Activated T-cell treated with anti-CD3 and anti-CD28 coated beads for 1 hour (primary cell): ENCODE measurements around the gene CHKB.
"Not testable (repeated sequence)": the region's sequence is repeated elsewhere in the genome, so short reads cannot be mapped to it uniquely, and the experiment has no call there.

Experiments
- DNase-seq: peaks from one replicate; pipeline ENCODE4 v3.0.0-alpha.2; 2020; ENCODE audit warnings: low read depth

The CHKB gene

DNA sequence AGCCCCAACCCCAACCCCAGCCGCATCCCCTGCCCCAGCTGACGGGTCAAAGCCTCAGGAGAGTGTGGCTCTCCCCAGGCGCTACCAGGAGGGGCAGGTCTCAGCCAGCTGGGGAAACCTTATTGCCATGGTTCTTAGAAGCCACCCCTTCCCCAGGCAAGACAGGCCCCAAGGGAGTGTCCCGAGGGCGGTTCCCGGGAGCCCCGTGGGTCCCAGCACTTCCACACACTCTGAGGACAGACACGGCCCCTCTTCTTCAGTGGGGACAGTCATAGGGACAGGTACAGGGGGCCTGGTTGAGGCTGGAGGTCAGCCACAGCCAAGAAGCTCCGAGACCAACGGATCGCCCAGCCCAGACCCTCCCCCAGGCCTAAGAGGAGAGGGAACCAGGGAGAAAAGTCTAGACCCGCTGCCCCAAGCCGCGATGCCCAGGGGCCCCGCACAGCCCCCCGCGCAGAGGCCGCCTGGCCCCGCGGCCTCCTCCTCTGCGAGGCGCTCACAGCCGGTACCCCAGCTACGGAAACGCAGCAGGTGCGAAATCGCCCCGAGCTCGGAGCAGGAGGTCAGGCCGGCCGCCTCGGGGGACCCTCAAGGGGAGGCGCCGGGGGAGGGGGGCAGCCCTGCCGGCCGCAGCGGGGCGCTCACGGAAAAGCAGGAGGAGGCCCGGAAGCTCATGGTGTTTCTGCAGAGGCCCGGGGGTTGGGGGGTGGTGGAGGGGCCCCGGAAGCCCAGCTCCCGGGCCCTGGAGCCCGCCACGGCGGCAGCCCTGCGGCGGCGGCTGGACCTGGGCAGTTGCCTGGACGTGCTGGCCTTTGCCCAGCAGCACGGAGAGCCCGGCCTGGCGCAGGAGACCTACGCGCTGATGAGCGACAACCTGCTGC lies 34.4 kb downstream of the CHKB start:
- peak; percentile 52 for DNase-seq

DNA sequence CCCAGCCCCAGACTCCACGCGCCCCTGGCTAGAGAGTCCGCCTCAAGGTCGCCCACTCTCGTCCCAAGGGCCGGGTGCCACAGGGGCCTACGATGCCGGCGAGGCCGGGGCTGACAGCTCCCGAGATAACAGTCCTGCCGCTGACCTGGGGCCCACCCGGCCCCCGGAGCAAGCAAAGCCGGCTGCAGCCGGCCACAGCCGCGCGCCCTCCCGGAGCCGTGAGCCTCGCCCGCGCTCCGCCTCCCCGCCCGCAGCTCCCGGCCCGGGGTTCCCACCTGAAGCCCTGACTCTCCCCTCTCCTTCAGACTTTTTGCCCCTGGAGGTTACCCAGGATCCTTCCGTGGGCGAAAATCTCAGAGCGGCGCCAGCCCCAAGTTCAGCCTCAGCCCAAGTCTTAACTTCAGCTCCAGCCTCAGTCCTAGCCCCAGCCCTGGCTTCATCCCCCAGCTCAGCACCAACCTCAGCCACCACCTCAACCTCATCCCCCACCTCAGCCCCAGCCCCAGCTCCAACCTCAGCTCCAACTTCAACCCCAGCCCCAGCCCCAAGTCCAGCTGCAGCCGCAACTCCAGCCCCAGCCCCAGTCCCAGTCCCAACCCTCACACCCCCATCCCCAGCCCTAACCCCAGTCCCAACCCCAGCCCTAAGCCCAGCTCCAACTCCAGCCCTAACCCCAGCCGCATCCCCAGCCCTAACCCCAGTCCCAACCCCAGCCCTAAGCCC lies 35.2 kb downstream of the CHKB start:
- DNase-seq: no peak

DNA sequence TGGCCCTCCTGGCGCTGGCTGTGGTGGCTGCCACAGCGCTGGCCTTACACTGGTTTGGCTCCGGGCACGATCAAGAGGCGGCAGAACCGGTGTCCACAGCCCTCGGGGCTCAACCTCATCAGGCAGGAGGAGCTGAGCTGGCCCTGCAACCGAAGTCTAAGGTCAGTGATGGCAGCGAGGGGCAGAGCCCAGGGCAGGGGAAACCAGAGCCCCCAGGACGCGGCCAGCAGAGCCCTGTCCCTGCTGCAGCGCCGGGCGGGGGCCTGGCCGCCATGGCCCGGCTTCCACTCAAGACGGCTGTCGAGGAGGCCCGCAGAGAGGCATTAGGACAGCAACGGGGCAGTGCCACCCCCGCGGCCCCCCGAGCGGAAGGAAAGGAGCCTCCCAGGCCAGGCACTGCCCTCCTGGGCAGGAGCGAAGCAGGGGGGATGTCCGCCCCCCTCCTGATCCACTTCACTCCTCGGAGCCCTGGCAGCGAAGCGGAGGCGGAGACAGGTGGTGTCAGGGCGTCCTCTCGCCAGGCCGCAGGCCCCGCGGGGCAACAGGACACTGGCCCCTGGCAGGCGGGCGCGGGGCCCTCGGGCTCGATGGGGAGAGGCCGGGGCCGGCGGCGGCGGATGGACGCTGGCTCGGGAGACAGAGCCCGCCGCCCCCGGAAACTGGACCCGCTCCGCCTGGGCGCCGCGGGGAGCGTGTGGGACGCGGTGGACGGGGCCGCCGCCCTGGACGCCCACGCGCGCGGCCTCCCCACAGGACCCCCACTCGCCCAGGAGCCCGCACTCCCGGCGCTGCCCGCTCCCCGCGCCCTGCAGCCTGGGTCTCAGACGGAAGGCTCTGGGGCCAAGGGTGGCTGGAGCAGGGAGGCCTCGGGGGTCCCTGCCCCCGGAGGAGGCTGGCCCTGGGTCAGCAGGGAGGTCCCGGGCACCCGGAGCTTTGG lies 36.1 kb downstream of the CHKB start:
- no peak for DNase-seq

DNA sequence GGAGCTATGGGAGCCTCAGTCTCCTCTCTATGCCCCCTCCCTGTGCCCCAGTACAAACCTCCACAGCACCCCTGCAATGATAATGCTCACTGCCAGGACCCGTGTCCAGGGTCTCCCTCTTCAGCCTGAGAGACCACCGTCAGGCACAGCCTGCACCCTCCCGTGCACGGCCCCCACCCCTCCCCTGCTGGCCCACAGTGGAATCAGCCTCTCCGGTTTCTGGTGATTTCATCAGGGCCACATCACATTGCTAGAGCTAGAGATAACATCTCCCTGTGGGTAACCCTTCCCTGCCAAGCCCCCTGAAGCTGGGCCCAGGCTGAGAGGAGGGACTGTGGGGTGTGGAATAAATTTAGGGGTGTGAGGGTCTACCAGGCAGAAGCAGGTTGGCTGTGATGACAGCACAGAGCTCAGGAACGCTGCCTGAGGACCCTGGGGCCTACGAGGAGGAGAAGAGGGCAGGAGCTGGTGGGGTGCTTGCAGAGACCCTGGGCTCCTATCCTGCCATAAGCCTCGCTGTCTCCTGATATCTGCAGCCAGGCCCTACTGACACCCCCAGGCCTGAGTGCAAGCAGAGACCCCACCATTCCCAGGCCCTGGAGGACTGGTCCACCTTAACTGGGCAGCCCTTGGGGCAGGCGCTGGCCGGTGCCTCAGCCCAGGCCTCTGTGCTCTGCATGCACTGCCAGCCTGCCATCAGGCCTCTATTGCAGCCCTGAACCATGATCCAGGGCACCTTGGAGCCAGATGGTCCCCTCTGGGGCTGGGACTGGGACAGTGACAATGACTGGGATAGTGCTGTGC lies 36.9 kb downstream of the CHKB start, which contains the start of gene KLHDC7B:
KLHDC7B (plus strand) TSS at position 378 of the 804 bp plus-strand sequence; CDS start at position 723, 345 bp downstream.
- DNase-seq: no peak

DNA sequence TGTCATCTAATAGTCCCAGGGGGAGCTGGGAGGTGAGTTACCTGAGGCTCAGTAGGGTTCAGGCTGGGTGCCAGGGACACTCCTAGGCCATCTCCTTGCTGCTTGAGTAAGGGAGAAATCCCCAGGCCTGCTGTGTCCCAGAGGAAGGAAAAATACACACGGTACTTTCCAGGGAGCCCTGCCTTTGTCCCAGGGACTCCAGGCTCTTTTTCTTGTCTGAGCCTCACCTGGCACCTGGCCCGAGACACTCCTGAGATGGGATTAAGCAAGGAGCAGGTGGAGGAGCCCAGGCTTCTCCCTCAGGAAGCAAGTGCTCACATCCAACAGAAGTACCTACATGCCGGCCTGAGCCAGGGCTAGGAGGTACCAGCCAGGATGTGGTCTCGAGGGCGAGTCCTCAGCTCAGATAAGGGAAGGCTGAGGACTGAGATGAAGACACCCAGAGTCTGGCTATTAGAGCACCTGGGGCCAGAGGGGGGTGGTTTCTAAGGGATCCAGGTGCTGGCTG lies 37.8 kb downstream of the CHKB start:
- no peak for DNase-seq

DNA sequence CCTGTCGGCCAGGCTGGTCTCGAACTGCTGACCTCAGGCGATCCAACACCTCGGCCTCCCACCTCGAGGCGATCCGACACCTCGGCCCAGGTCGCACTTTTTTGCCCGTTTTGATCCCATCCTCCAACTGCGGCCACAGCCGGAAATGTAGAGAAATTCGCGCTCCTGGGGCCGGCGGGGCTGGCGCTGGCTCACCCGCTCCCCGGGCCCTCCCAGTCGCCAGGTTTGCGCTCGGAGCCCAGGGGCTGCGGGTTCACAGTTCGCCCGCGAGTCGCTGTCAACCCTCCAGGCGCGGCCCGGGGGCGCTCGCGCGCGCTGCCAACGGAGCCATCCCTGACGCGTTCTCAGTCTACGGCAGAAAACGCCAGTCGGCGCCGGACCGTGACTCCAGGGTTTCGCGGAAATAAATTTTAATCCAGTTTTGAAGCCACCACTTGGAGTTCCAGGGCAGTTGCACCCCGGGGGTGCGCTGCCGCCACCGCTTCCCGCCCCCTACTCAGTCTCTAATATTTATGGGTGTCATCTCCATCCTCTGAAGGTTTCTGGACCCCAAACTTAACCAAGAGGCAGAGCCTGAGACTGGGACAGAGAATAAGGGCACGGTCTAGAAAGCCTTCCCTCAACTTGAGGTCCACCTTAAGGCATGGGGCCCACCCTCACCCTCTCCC lies 38.4 kb downstream of the CHKB start:
- peak; percentile 78 for DNase-seq

DNA sequence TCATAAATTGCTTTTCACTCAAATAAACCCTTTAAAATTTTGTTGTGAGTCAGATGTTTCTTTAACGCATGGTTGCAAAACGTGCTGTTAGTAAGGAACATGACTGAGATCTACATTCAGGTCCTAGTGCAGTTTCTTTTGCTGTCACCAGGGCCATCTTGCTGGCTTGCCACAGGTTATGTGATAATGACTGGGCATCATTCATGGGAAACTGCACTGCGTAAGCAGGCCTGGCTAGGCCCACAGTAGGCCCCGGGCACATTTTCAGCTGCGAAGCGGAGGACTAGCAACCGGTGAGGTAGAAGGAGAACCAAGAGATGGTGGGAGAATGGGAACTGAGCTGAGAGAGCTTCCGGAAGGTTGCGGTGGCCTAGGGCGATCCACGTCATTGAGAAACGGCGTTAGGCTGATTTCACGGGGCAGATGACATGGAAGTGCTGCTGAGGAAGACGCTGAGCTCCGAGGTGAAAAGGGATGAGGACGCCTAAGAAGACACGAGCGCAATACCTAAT lies 40.2 kb downstream of the CHKB start:
- DNase-seq: no peak

DNA sequence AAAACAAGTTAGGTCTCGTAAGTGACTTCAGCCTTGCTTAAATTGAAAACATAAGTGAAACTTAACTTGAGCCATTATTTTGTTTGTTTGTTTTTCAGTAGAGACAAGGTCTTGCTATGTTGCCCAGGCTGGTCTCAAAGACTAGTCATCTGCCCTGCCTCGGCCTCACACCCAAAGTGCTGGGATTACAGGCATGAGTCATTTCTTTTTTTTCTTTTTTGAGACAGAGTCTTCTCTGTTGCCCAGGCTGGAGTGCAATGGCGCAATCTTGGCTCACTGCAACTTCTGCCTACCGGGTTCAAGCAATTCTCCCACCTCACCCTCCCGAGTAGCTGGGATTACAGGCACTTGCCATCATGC lies 41.0 kb downstream of the CHKB start:
- DNase-seq: not testable (repeated sequence)

DNA sequence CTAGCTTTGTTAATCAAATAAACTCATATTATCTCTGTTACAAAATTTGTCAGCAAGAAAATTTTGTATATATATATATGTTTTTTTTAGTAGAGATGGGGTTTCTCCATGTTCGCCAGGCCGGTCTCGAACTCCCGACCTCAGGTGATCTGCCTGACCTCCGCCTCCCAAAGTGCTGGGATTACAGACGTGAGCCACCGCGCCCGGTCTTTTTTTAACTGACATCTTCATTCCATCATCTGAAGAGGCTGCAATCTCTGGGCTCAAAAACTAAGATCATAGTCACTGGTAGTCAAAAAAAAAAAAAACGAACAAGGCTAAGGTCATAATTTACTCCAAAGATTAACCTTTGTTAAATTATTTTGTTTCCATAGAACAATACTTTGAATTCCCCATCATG lies 42.3 kb downstream of the CHKB start:
- no peak for DNase-seq

DNA sequence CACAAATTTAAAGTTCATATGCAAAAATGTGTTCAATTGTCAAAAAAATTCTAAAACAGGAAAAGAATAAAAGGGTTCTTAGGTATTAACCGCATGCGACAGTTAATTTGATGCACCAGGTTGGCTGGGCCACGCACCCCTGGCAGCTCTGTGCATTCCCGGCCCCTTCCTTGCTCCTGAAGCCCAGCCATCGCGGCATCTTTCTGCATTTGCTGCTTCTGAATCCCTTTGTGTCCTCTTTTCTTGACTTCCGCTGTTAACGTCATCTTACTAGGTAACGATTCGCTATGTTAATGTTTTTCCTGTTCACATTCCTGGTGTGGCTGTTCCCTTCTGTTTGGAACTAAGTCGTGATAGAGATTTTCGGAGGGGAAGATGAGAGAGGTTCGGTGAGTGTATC lies 44.9 kb downstream of the CHKB start:
- DNase-seq: no peak

DNA sequence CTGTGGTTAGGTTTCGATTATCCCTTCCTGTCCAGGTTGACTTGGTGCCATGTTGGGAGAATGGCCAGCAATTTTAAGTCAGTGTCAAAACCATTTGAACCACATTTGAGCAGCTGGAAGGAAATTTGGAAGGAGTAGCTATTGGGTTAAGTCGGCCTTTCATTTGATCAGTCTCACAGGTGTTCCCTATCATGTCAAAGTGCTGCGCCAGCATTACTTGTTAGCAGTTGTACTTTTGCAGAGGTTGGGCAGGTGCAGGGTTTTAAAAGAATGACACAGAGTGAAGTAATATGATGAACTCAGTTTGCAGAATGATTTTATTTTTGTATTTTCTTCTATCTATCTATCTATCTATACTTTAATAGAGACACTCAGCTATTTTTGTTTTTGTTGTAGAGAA lies 46.4 kb downstream of the CHKB start:
- DNase-seq: no peak

DNA sequence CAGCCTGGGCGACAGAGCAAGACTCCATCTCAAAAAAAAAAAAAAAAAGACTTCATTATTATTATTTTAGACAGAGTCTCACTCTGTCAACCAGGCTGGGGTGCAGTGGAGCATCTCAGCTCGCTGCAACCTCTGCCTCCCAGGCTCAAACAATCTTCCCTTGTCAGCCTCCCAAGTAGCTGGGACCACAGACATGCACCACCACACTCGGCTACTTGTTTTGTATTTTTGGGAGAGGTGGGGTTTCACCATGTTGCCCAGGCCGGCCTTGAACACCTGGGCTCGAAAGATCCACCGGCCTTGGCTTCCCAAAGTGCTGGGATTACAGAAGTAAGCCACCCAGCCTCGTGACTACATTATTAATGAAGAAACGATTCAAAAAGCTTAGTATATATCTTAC lies 47.5 kb downstream of the CHKB start:
- DNase-seq: no peak

DNA sequence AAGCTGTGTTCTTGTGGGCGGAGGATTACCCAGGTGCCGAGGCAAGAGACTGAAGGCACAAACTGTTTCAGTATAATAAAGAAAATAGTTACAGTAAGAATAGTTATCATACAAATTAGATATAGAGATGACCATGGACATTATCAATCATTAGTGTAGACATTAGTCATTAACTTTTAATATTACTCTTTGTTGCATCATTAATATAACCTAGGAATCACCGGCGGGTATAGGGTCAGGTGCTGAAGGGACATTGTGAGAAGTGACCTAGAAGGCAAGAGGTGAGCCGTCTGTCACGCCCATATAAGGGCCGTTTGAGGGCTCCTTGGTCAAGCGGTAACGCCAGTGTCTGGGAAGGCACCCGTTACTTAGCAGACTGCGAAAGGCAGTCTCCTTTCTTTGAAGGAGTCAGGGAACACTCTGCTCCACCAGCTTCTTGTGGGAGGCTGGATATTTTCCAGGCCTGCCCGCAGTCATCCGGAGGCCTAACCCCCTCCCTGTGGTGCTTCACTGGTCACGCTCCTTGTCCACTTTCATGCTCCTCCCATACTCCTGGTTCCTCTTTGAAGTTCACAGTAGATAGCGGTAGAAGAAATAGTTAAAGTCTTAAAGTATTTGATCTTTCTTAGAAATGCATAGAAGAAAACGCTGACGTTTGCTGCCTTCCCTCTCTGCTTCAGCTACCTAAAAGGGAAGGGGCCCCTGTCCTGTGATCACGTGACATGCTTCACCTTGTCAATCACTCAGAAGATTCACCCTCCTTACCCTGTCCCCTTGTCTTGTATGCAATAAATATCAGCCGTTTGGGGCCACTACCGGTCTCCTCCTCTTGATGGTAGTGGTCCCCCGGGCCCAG lies 48.6 kb downstream of the CHKB start:
- DNase-seq: not testable (repeated sequence)

DNA sequence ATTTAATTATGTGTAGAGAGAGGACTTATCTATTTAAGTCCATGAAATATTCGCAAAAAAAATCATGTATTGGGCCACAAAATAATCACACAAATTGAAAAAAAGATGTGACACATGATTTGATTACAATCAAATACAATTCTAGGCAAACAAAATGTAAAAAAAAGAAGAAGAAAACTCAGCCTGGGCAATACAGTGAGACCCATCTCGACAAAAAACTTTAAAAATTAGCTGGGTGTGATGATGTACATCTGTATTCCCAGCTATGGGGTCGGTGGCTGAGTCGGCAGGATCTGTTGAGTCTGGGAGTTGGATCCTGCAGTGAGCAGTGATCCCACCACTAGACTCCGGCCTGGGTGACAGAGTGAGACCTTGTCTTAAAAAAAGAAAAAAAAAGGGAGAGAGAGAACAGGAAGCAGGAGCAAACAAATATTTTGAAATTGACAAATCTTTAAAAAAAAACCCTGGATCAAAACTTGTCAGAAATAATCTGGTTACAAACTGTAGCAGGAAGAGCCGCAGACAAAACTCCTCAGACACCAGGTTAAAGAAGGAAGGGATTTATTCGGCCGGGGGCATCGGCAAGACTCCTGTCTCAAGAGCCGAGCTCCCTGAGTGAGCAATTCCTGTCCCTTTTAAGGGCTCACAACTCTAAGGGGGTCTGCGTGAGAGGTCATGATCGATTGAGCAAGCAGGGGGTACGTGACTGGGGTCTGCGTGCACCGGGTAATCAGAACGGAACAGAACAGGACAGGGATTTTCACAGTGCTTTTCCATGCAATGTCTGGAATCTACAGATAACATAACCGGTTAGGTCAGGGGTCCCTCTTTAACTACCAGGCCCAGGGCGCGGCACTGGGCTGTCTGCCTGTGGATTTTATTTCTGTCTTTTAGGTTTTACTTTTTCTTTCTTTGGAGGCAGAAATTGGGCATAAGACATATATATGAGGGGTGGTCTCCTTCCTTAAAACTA lies 49.5 kb downstream of the CHKB start:
- DNase-seq: no peak

DNA sequence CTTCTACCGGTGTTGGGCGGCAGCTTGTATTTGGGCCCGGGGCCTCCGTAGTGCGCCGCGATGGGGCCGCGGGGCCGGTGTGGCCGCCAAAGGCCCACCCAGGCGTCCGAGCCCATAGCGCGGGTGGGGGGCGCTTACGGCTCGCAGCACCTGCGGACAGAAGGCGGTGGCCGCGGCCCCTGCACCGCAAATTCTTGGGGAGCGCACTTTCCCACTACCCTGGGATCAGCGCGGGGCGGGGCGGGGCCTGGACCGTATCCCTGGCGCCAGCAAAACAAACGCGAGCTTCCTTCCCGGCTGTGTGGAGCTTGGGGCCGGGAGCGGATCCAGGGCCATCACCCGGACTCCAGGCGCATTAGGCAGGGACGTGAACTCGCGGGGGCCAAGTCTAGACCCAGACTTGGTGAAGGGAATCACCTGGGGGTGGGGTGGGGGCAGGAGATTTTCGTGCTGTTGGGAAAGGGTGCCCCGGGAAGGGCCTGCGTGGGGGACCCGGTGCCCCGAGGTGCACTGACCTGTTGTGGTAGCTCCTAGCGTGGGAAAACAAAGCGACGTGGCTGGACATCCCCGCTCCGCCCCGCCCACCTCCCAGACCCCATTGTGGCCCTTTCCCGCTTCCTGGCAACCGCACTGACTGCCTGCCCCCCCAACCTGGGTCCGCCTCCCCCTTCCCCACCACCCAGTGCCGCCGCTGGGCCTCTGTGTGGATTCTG lies 50.5 kb downstream of the CHKB start:
- DNase-seq: no peak

DNA sequence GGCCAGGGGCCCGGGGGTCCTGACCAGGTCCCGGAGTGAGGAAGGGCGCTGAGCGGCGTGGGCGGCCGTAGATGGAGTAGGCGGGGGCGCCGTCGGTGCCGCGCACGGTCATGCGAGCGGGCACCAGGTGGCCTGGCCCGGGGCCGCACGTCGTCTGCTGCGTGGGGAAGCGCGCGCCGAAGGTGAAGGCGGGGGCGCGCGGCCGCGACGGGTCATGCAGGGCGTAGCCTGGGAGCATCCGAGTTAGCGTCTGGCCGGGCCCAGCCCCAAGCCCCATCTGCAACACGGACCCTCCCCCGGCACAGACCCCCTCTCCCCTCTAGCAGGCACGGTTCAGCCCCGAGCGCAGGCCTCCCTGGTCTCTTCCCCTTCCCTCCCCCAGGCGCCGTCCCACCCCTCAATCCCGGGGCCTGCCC lies 51.1 kb downstream of the CHKB start:
- DNase-seq: peak; percentile 62

DNA sequence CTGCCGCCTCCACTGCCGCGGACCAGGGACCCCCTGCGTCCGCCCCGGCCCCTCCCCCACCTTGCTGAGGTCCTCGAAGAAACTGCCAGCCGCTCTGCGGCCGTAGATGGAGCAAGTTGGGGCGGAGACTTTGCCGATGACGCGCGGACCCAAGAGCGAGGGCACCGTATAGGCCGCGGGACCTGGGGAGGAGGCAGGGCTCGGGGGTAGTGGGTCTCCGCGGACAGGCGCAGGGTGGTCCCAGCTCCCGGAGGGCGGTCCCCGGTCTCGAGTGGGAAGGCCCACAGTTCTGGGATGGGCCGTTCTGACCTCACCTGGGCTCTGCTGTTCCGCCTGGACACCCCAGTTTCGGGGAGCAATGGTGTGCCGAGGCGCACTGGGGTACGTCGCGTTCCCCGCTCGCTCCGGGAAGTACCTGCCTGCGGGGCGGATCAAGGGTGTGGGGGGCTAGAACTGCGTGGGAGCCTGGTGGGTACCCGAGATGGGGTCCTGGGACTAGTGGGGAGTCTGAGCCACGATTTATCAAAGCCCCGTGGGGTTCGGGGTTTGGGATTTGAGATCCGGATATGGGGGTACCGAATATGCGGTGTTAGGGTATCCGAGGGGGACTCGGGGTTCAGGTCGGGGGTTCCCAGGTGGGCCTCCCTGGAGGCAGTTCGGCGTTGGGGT lies 51.6 kb downstream of the CHKB start:
- peak; percentile 76 for DNase-seq
